ENCODE results near the gene CTAG1B.
"Not testable (repeated sequence)": the region's sequence is repeated elsewhere in the genome, so short reads cannot be mapped to it uniquely, and the experiment has no call there.

DNA sequence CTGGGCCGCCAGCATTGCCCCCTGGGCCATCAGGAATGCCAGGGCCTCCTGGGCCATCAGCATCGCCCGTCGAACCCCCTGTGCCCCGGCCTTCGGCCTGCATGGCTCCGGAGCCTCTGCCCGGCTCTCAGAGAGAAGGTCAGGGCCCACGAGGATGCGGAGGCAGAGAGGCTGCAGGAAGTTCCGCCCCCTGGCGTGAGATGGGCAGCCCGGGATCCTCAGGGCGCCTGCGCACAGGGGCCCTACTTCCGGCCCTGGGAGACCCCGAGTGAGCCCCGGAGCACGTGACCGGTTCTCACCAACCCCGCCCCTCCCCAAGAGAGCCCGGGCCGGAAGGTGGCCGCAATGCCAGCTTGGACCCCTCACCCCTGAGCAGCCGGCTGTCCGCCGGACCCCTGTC is 34.3 kb upstream of the CTAG1B start, which contains the start of gene CTAG2:
- TF ChIP-seq, protein P1, sequence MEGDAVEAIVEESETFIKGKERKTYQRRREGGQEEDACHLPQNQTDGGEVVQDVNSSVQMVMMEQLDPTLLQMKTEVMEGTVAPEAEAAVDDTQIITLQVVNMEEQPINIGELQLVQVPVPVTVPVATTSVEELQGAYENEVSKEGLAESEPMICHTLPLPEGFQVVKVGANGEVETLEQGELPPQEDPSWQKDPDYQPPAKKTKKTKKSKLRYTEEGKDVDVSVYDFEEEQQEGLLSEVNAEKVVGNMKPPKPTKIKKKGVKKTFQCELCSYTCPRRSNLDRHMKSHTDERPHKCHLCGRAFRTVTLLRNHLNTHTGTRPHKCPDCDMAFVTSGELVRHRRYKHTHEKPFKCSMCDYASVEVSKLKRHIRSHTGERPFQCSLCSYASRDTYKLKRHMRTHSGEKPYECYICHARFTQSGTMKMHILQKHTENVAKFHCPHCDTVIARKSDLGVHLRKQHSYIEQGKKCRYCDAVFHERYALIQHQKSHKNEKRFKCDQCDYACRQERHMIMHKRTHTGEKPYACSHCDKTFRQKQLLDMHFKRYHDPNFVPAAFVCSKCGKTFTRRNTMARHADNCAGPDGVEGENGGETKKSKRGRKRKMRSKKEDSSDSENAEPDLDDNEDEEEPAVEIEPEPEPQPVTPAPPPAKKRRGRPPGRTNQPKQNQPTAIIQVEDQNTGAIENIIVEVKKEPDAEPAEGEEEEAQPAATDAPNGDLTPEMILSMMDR (IDR thresholded peaks at IDR 0.05; ENCODE audit: poor library complexity, severe bottlenecking): not testable (repeated sequence)
- not testable (repeated sequence) for TF ChIP-seq TAF1 (IDR thresholded peaks at IDR 0.05; ENCODE audit: low read depth)
